Esophagus squamous epithelium (tissue), 5 donors: ENCODE measurements around the gene KCNQ4. TPM values are rescaled to one million over a fixed set of nuclear protein-coding genes. Genes with fewer than 3 reads are reported as not detected.

Experiments used
- DNase-seq: peaks from one replicate; lab custom pipeline; 2025; lab: John Stamatoyannopoulos, UW
- H3K27ac ChIP-seq, 4 donors: fragments of 200-600 bp; sonication (generic); one replicate each; pipeline ENCODE4 v1.5.1; 2016 to 2019; ENCODE audit warnings: mild to moderate bottlenecking in 1 of 4
- H3K27me3 ChIP-seq, 4 donors: fragments of 200-600 bp; sonication (generic); 1 replicate in 3 of 4; 2 replicates in 1 of 4; pipeline versions ENCODE4 v1.5.1 to v1.6.0; 2017 to 2021; ENCODE audit warnings: antibody characterized with exemption in 1 of 4
- H3K36me3 ChIP-seq, 3 donors: fragments of 200-600 bp; sonication (generic); one replicate each; pipeline ENCODE4 v1.5.1; 2016 to 2019
- H3K4me1 ChIP-seq, 3 donors: fragments of 200-600 bp; sonication (generic); one replicate each; pipeline ENCODE4 v1.5.1; 2017 to 2019
- H3K4me3 ChIP-seq, 4 donors: fragments of 200-600 bp; sonication (generic); 1 replicate in 3 of 4; 2 replicates in 1 of 4; pipeline ENCODE4 v1.5.1; 2016 to 2019; ENCODE audit warnings: mild to moderate bottlenecking in 2 of 4, moderate library complexity in 1 of 4
- H3K9me3 ChIP-seq, 3 donors: fragments of 200-600 bp; sonication (generic); one replicate each; pipeline ENCODE4 v1.5.1; 2016 to 2019
- POLR2A ChIP-seq, 4 donors: fragments of 450-650 bp; IDR thresholded peaks; one replicate each; pipeline ENCODE4 v1.6.1; 2017; ENCODE audit warnings: antibody characterized with exemption in 4 of 4, mild to moderate bottlenecking in 4 of 4, moderate library complexity in 3 of 4
- WGBS, 2 donors: methylation state at CpG; one replicate each; pipeline ENCODE4 v1.1.5; 2018; 5-methylcytosine and 5-hydroxymethylcytosine counted together
- intact Hi-C: fragments of 100-400 bp; cut with DNase I; formaldehyde crosslinking; loops from one replicate; pipeline ENCODE4 v1.15.0; 2022
- total RNA-seq, 4 donors: library from RNA; depleted of rRNA; stranded (reverse); fragments of >200 nt; gene quantifications; one replicate each; pipeline ENCODE4 v1.1.0, GENCODE V29; 2016
- TF ChIP-seq, protein P1 (sequence below), 6 experiments: fragments of 450-650 bp in 4 of 6; fragments of 200-600 bp in 2 of 6; sonication (generic) in 2 of 6; IDR thresholded peaks; one replicate each; pipeline ENCODE4 v1.5.1; 2016 to 2019; ENCODE audit warnings: antibody characterized with exemption in 6 of 6, mild to moderate bottlenecking in 4 of 6, moderate library complexity in 4 of 6
- donor health status: DM: yes; HTN: yes; CAD: no.

Gene KCNQ4
- total RNA-seq, 4 donors from 2014 or later: 0.50 to 2.1 (median 0.81) TPM

DNA sequence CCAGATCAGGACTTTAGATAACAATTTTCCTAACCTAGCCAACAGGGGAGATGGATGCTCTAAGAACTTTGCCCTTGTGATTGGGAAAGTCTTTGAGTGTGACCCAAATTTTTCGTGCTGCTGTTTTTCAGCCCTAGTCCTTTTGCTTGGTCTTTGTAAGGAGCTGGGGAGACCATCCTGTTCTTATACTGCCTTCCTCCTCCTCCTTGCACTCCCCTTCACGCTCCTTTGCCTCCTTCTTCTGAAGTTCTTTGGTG lies 5.7 kb downstream of the KCNQ4 start:
- intact Hi-C loops: no loop called here
- Histone ChIP-seq H3K27ac (peak overlapping the region in 2 of 4 donors; percentile 39 to 81), H3K4me1 (peaks cover 3 to 61% (median 13%) of the 10 kb centered on the region in 3 donors), H3K9me3 (no peaks in the 10 kb centered on the region), H3K36me3 (no peaks in the 10 kb centered on the region), H3K27me3 (no peaks in the 10 kb centered on the region), H3K4me3 (no peak overlapping the region)
- no peak for DNase-seq
- TF ChIP-seq, protein P1, sequence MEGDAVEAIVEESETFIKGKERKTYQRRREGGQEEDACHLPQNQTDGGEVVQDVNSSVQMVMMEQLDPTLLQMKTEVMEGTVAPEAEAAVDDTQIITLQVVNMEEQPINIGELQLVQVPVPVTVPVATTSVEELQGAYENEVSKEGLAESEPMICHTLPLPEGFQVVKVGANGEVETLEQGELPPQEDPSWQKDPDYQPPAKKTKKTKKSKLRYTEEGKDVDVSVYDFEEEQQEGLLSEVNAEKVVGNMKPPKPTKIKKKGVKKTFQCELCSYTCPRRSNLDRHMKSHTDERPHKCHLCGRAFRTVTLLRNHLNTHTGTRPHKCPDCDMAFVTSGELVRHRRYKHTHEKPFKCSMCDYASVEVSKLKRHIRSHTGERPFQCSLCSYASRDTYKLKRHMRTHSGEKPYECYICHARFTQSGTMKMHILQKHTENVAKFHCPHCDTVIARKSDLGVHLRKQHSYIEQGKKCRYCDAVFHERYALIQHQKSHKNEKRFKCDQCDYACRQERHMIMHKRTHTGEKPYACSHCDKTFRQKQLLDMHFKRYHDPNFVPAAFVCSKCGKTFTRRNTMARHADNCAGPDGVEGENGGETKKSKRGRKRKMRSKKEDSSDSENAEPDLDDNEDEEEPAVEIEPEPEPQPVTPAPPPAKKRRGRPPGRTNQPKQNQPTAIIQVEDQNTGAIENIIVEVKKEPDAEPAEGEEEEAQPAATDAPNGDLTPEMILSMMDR (IDR thresholded peaks at IDR 0.05): no peak
- TF ChIP-seq POLR2A (IDR thresholded peaks at IDR 0.05): no peak
- 58 to 71% methylated on average over 2 of the region's 2 CpGs for WGBS, 2 donors

DNA sequence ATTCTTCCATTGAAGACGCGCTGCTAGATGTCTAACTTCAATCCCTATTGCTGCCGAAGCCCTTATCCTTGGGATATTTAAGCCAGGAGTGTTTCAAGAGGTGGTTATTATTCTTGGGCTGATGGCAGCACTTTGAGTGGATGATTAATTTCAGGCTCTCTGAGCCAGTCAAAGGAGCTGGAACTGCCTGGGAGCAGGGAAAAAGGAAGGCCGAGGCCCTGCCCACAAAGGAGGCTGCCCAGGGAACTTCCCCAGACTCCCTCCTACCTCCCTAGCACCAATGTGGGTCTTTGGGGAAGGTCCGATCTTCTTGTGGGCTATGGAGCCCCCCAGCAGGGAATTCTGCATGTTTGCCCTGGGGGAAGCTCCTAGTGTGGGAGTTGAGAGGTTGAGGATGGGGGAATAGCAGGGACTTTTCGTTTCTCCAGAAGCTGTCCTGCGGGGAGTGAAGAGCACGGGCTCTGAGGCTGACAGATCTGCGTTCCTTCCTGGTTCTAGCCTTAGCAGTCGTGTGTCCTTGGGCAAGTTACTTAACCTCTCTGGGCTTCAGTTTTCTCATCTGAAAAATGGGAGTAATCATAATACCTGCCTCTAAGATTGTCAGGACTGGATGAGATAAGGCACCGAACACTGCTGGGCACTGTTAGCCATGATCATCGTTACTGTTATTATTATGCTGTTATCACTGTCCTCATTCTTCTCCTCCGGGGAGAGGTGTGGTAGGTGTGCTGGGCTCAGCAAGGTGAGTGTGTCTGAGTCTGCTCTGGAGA lies 6.3 kb downstream of the KCNQ4 start:
- TF ChIP-seq POLR2A (IDR thresholded peaks at IDR 0.05): no peak
- TF ChIP-seq, protein P1 (IDR thresholded peaks at IDR 0.05): no peak
- WGBS, 2 donors: 75 to 79% methylated on average over 10 to 12 of the region's 13 CpGs
- Histone ChIP-seq H3K27me3 (no peaks in the 10 kb centered on the region), H3K36me3 (no peaks in the 10 kb centered on the region), H3K4me1 (peaks cover 3 to 55% (median 8%) of the 10 kb centered on the region in 3 donors), H3K4me3 (no peak overlapping the region), H3K9me3 (no peaks in the 10 kb centered on the region), H3K27ac (peak overlapping the region in 2 of 4 donors; percentile 39 to 81)
- intact Hi-C loops: no loop called here
- no peak for DNase-seq

DNA sequence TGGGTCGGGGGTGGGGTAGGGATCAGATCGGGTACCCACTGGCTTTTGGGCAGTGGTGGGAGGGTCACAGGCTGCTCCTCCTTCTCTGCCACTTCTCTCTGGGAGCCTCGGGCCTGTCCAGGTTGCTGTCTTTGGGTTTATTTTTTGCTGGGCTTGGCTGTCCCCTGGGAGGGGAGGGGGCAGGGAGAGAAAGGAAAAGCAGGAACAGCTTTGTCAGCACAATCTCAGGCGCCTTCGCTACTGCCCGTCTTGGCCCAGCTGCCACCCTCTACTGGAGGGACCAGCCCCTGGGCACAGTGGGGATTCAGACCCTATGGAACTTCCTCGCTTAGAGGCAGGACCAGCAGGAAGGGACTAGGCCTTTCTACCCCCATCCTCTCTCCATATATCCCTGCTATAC lies 8.4 kb downstream of the KCNQ4 start:
- H3K27me3 ChIP-seq: no peaks in the 10 kb centered on the region
- TF ChIP-seq, protein P1 (IDR thresholded peaks at IDR 0.05): no peak
- no peak for TF ChIP-seq POLR2A (IDR thresholded peaks at IDR 0.05)
- H3K4me1 ChIP-seq: peaks cover 0 to 47% (median 6%) of the 10 kb centered on the region in 3 donors
- intact Hi-C loops: no loop called here
- H3K36me3 ChIP-seq: no peaks in the 10 kb centered on the region
- H3K9me3 ChIP-seq: no peaks in the 10 kb centered on the region
- no peak for DNase-seq
- H3K27ac ChIP-seq: peak overlapping the region in 2 of 4 donors; percentile 17 to 44
- 52% methylated on average over 6 of the region's 7 CpGs; no CpG with 5 or more reads in 1 of the 2 donors for WGBS, 2 donors
- H3K4me3 ChIP-seq: no peak overlapping the region

DNA sequence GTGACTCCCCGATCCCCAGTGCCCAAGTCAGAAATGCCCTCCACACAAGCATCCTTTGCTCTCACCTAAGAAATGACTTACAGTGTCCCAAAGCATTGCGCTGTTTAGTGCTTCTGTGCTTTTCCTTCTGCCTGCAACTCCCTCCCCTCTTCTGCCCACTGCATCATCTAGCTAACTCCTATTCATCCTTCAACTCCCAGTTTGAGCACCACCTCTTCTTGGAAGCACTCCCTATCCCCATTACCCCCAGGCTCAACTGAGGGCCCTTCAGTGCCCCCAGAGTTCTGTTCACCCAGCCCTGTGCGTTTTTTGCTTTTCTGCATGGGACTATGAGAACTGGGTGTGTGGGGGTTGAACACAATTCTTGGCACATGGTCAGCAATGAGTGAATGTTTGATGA lies 10.0 kb downstream of the KCNQ4 start:
- no peaks in the 10 kb centered on the region for H3K36me3 ChIP-seq
- H3K9me3 ChIP-seq: no peaks in the 10 kb centered on the region
- no peaks in the 10 kb centered on the region for H3K27me3 ChIP-seq
- H3K4me3 ChIP-seq: no peak overlapping the region
- WGBS, 2 donors: 88 to 94% methylated on average over 2 to 3 of the region's 3 CpGs
- H3K27ac ChIP-seq: no peak overlapping the region
- DNase-seq: no peak
- no peak for TF ChIP-seq POLR2A (IDR thresholded peaks at IDR 0.05)
- TF ChIP-seq, protein P1 (IDR thresholded peaks at IDR 0.05): no peak
- peaks cover 0 to 47% (median 5%) of the 10 kb centered on the region in 3 donors for H3K4me1 ChIP-seq
- intact Hi-C loops: no loop called here

DNA sequence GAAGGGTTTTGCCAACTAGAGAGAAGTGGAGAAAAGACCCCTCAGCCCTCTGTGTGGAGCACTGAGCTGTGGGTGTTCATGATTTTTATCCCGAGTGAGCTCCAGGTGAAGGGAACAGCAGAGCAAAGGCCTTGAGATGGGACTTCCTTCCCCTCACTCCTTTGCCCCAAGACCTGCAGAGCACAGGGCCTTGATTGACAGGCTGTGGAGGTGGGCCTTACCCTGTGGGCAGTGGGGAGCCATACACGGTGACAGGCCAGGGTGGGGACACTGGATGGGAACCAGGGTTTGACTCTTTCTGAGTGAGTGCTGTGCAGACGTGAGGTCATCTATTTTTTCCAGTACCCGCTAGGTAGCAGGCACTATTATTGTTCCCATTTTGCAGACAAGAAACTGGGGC lies 10.5 kb downstream of the KCNQ4 start:
- no peaks in the 10 kb centered on the region for H3K9me3 ChIP-seq
- DNase-seq: no peak
- no peak overlapping the region for H3K27ac ChIP-seq
- TF ChIP-seq POLR2A (IDR thresholded peaks at IDR 0.05): no peak
- TF ChIP-seq, protein P1 (IDR thresholded peaks at IDR 0.05): no peak
- H3K36me3 ChIP-seq: no peaks in the 10 kb centered on the region
- H3K4me1 ChIP-seq: peaks cover 0 to 47% (median 9%) of the 10 kb centered on the region in 3 donors
- 84 to 88% methylated on average over 4 of the region's 4 CpGs for whole genome bisulfite sequencing, 2 donors
- no peak overlapping the region for H3K4me3 ChIP-seq
- H3K27me3 ChIP-seq: no peaks in the 10 kb centered on the region
- intact Hi-C loops: no loop called here
